AG04449 (cell line): Measurements from ENCODE around the gene FMNL1.

ENCODE experiments used
- CTCF ChIA-PET: fragments of 350-600 bp; formaldehyde crosslinking; extraction: SDS; loops from one replicate; lab custom pipeline; 2021; ENCODE audit warnings: antibody characterized with exemption; lab: Yijun Ruan, JAX
- POLR2A ChIA-PET: fragments of 400-600, 350-600 bp; formaldehyde crosslinking; extraction: SDS; loops from one replicate; lab custom pipeline; 2020; ENCODE audit warnings: antibody characterized with exemption, inconsistent platforms; lab: Yijun Ruan, JAX
- DNase-seq: peaks from one replicate; pipeline ENCODE4 v3.0.0-alpha.2; 2010; ENCODE audit warnings: low read depth, low spot score
- H3K4me3 ChIP-seq: 2 replicates; pipeline ENCODE4 v1.5.1; 2011; ENCODE audit warnings: low read depth, mild to moderate bottlenecking, control low read depth, low read length
- CTCF ChIP-seq: IDR thresholded peaks from one replicate; pipeline ENCODE4 v1.5.1; 2011; ENCODE audit warnings: mild to moderate bottlenecking, moderate library complexity, low read length, control low read depth, inconsistent platforms; ENCODE audit not compliant: insufficient read depth; ENCODE audit errors: missing control alignments

FMNL1 gene

GRCh38 chr17:45223539-45224528 lies 2.1 kb downstream of the FMNL1 start:
- DNase-seq: no peak
- CTCF ChIA-PET: interaction anchor here (0.6 to 9.2 kb wide), 7 partner anchors 10 to 163 kb away, joined by 3 to 205 read pairs (median 13); partner anchors contain the start of genes ACBD4 and PLCD3
- no peak overlapping the region for H3K4me3 ChIP-seq
- POLR2A ChIA-PET: no interaction called here
- TF ChIP-seq CTCF: no peak

- no peak for DNase-seq
- H3K4me3 ChIP-seq: no peak overlapping the region
- TF ChIP-seq CTCF: no peak
- POLR2A ChIA-PET: no interaction called here
- CTCF ChIA-PET: interaction anchor here (2.2 to 8.8 kb wide), 2 partner anchors 90 to 161 kb away, joined by 13 to 63 read pairs; partner anchors contain the start of genes ACBD4 and PLCD3
Observed at GRCh38 chr17:45224671-45225050, 3.0 kb downstream of the FMNL1 start.

GRCh38 chr17:45225051-45225700 lies 3.5 kb downstream of the FMNL1 start:
- H3K4me3 ChIP-seq: no peak overlapping the region
- ChIA-PET POLR2A (no interaction called here), CTCF (interaction anchor here (0.9 to 8.8 kb wide), 8 partner anchors 9 to 415 kb away, joined by 3 to 63 read pairs (median 5); partner anchors contain the start of genes ACBD4 and PLCD3)
- DNase-seq: no peak
- TF ChIP-seq CTCF: no peak

- ChIA-PET CTCF (interaction anchor here (0.9 to 8.8 kb wide), 10 partner anchors 9 to 606 kb away, joined by 3 to 63 read pairs (median 4); partner anchors contain the start of genes ACBD4 and PLCD3), POLR2A (no interaction called here)
Observed at GRCh38 chr17:45225964-45226530, 4.4 kb downstream of the FMNL1 start.

GRCh38 chr17:45226576-45226975 lies 4.9 kb downstream of the FMNL1 start:
- POLR2A ChIA-PET: no interaction called here

More at GRCh38 chr17:45225964-45226530, 4.4 kb downstream of the FMNL1 start:
- no peak for DNase-seq
- no peak for TF ChIP-seq CTCF
- no peak overlapping the region for H3K4me3 ChIP-seq

More at GRCh38 chr17:45226576-45226975, 4.9 kb downstream of the FMNL1 start:
- DNase-seq: no peak
- CTCF ChIA-PET: interaction anchor here (0.7 to 8.8 kb wide), 8 partner anchors 8 to 606 kb away, joined by 3 to 63 read pairs (median 5); partner anchors contain the start of genes ACBD4 and PLCD3
- H3K4me3 ChIP-seq: no peak overlapping the region
- no peak for TF ChIP-seq CTCF
